Skeletal muscle satellite cell (primary cell): ENCODE data around the gene IQGAP2.

Source experiments
- H3K27me3 ChIP-seq: 2 replicates; pipeline ENCODE4 v1.7.0; 2013; ENCODE audit warnings: low read length; ENCODE audit not compliant: control insufficient read depth, insufficient read depth
- H3K36me3 ChIP-seq: 2 replicates; pipeline ENCODE4 v1.7.0; 2013; ENCODE audit warnings: mild to moderate bottlenecking, control low read depth, low read length; ENCODE audit not compliant: insufficient read depth
- H3K4me1 ChIP-seq: 2 replicates; pipeline ENCODE4 v1.7.0; 2013; ENCODE audit warnings: low read length; ENCODE audit not compliant: control insufficient read depth, insufficient read depth
- H3K4me2 ChIP-seq: 2 replicates; pipeline ENCODE4 v1.7.0; 2013; ENCODE audit warnings: mild to moderate bottlenecking, low read length
- H3K4me3 ChIP-seq: 2 replicates; pipeline ENCODE4 v1.7.0; 2013; ENCODE audit warnings: low read length
- H3K9ac ChIP-seq: 2 replicates; pipeline ENCODE4 v1.7.0; 2013; ENCODE audit warnings: mild to moderate bottlenecking, low read depth, low read length, moderate library complexity
- H3K9me3 ChIP-seq: replicated peaks from 2 replicates; pipeline ENCODE4 v1.7.0; 2013; ENCODE audit warnings: mild to moderate bottlenecking, control low read depth, low read length

Gene IQGAP2

GRCh38 chr5:76612942-76613341 is 209.9 kb downstream of the IQGAP2 start:
- Histone ChIP-seq H3K4me1 (peaks cover 34% of the 10 kb centered on the region), H3K9me3 (no peaks in the 10 kb centered on the region), H3K27me3 (no peaks in the 10 kb centered on the region), H3K4me3 (no peak overlapping the region), H3K9ac (no peak overlapping the region), H3K4me2 (no peak overlapping the region), H3K36me3 (peaks cover 7% of the 10 kb centered on the region)

- H3K4me3 ChIP-seq = no peak overlapping the region
- peaks cover 7% of the 10 kb centered on the region for H3K36me3 ChIP-seq
- H3K27me3 ChIP-seq = no peaks in the 10 kb centered on the region
- H3K9ac ChIP-seq = peak overlapping the region; percentile 14
- H3K9me3 ChIP-seq = no peaks in the 10 kb centered on the region
- H3K4me2 ChIP-seq = peak overlapping the region; percentile 11
- H3K4me1 ChIP-seq = peaks cover 35% of the 10 kb centered on the region
Measured at GRCh38 chr5:76615759-76616158, 212.7 kb downstream of the IQGAP2 start.

GRCh38 chr5:76616206-76616605 is 213.1 kb downstream of the IQGAP2 start:
- H3K27me3 ChIP-seq = no peaks in the 10 kb centered on the region
- H3K4me1 ChIP-seq = peaks cover 35% of the 10 kb centered on the region
- H3K4me2 ChIP-seq = no peak overlapping the region
- peaks cover 7% of the 10 kb centered on the region for H3K36me3 ChIP-seq
- H3K9me3 ChIP-seq = no peaks in the 10 kb centered on the region
- peak overlapping the region; percentile 47 for H3K9ac ChIP-seq
- no peak overlapping the region for H3K4me3 ChIP-seq

DNA sequence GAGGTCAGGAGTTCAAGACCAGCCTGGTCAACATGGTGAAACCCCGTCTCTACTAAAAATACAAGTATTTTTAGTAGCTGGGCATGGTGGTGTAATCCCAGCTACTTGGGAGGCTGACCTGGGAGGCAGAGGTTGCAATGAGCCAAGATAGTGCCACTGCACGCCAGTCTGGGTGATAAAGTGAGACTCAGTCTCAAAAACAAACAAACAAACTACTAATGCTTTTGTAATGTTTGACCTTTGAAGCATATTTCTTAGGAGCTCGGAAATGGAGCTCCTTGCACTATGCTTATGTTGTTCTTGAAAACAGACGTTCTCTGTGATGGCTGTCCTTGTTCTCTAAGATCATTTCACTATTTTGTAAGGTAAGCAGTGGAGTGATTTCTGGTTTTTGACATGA is 214.1 kb downstream of the IQGAP2 start:
- Histone ChIP-seq H3K9ac (peak overlapping the region; percentile 47), H3K4me1 (peaks cover 40% of the 10 kb centered on the region), H3K27me3 (no peaks in the 10 kb centered on the region), H3K4me2 (peak overlapping the region; percentile 40), H3K36me3 (peaks cover 7% of the 10 kb centered on the region), H3K4me3 (peak overlapping the region; percentile 23), H3K9me3 (no peaks in the 10 kb centered on the region)

GRCh38 chr5:76617675-76618074 is 214.6 kb downstream of the IQGAP2 start:
- Histone ChIP-seq H3K4me2 (peak overlapping the region; percentile 40), H3K9ac (peak overlapping the region; percentile 47), H3K27me3 (no peaks in the 10 kb centered on the region), H3K4me1 (peaks cover 42% of the 10 kb centered on the region), H3K36me3 (peaks cover 7% of the 10 kb centered on the region), H3K4me3 (no peak overlapping the region), H3K9me3 (no peaks in the 10 kb centered on the region)

GRCh38 chr5:76620166-76620565 is 217.1 kb downstream of the IQGAP2 start:
- no peak overlapping the region for H3K9ac ChIP-seq
- no peaks in the 10 kb centered on the region for H3K27me3 ChIP-seq
- no peak overlapping the region for H3K4me3 ChIP-seq
- H3K36me3 ChIP-seq = peaks cover 7% of the 10 kb centered on the region
- H3K9me3 ChIP-seq = no peaks in the 10 kb centered on the region
- H3K4me1 ChIP-seq = peaks cover 42% of the 10 kb centered on the region
- no peak overlapping the region for H3K4me2 ChIP-seq

DNA sequence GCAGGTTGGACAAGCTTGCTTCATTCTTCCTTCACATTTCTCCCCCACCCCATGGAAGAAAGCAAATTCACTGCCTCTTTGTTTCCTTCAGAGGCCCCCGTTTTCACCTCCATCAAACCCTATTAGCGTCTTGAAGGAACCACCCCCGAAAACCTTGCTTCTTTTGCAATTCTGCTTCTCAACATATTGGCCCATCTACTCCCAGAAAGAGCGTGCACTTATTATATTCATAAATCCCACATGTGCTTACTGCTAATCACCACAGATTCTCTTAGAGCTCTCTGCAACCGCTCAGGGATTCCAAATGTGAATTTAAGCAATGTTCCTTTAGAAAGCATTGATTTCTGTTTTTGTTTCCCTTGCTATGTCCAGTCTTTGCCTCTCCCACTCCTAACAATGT is 219.0 kb downstream of the IQGAP2 start:
- H3K4me1 ChIP-seq = peaks cover 23% of the 10 kb centered on the region
- H3K9ac ChIP-seq = peak overlapping the region; percentile 56
- peak overlapping the region; percentile 74 for H3K4me2 ChIP-seq
- H3K4me3 ChIP-seq = peak overlapping the region; percentile 61
- no peaks in the 10 kb centered on the region for H3K36me3 ChIP-seq
- H3K27me3 ChIP-seq = no peaks in the 10 kb centered on the region
- H3K9me3 ChIP-seq = no peaks in the 10 kb centered on the region

DNA sequence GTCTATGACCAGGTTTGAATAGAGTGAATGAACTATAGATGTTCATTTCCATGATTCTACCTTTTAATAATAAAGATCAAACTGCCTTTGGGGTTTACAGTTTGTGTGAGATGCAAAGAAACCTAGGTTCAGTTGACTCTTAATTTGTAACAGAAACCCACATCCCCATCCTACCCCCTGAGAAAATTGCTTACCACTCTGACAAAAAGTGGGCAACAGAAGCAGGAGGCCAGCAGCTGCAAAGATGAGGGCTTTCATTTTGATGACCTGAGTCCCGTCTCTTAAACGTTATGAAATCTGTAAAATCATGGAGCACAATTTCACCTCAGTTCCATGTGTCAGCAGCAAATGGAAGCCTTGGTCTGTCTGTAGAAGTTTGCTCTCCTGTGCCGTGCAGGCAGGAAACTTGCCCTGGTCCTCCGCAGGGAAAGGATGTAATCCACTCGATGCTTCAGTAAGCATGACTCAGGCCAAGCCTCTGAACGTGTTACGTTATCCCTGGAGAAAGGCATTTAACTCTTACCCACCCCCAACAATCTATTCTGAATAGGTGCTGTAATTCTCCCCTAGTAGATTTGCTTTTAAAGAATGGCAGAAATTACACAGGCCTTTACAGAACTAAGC is 220.0 kb downstream of the IQGAP2 start, which contains the start of gene F2RL2:
F2RL2 (minus strand) TSS at position 431 of the 624 bp plus-strand sequence; CDS start at position 258, 173 bp downstream.
- Histone ChIP-seq H3K27me3 (no peaks in the 10 kb centered on the region), H3K9me3 (no peaks in the 10 kb centered on the region), H3K9ac (peak within 1 kb of the TSS; percentile 56), H3K36me3 (no peaks in the 10 kb centered on the region), H3K4me2 (peak within 1 kb of the TSS; percentile 74), H3K4me3 (peak within 1 kb of the TSS; percentile 61), H3K4me1 (peaks cover 14% of the 10 kb centered on the region)

DNA sequence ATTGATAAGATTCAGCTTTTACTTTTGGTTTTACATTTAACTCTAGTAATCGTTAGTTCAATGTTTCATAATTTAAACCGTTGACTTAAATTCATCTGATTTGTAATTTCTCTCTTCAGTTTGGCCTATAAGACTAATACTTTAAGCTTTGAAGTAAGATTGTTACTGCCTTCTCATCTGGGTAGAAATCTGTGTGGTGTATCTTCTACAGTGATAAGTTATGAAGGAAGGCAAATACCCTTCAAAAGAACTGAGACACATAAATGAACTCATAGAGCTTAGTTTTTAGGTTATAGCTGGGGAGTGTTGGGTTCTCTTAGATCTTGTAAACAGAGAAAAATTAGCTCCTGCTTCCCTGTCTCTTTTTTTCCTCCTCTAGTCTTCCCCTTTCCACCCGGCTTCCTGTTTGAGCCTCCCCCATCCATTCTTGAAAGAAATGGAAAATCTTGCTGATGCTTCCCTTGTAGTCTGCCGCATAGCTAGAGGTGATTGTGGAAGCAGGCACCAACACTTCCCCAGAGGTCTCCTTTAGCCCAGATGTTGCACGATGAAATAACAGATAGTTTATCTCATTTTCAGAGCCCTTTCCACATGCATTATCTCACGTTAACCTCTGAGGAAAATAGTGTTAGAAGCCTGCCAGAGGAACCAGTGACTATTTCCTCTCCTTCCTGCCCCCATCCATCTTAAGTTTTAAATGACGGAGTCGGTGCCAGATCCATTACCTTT is 222.2 kb downstream of the IQGAP2 start:
- H3K4me2 ChIP-seq = no peak overlapping the region
- peaks cover 10% of the 10 kb centered on the region for H3K4me1 ChIP-seq
- no peak overlapping the region for H3K9ac ChIP-seq

DNA sequence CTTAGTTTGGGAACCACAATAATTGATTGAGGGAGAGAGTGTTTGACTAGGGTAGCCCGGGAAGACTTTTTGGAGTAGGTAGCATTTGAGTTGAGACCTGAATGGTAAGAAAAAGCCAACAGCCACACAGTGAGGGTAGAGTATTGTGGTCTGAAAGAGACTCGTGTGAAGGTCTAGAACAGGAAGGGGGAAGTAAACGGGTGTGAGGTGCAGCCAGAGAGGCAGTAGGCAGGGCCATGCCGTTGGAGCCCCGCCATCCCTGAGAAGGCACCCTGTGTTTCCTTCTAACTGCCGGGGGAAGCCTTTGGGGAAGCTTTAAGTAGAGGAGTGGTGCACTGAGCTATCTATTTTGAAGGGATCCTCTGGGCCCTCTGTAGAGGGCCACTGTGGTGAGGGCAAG is 223.7 kb downstream of the IQGAP2 start:
- Histone ChIP-seq H3K4me1 (peaks cover 10% of the 10 kb centered on the region), H3K4me3 (no peak overlapping the region), H3K9ac (no peak overlapping the region), H3K36me3 (no peaks in the 10 kb centered on the region), H3K4me2 (no peak overlapping the region), H3K27me3 (no peaks in the 10 kb centered on the region), H3K9me3 (no peaks in the 10 kb centered on the region)

More for the DNA sequence above, 222.2 kb downstream of the IQGAP2 start:
- no peaks in the 10 kb centered on the region for H3K36me3 ChIP-seq
- H3K27me3 ChIP-seq = no peaks in the 10 kb centered on the region
- H3K9me3 ChIP-seq = no peaks in the 10 kb centered on the region
- no peak overlapping the region for H3K4me3 ChIP-seq

DNA sequence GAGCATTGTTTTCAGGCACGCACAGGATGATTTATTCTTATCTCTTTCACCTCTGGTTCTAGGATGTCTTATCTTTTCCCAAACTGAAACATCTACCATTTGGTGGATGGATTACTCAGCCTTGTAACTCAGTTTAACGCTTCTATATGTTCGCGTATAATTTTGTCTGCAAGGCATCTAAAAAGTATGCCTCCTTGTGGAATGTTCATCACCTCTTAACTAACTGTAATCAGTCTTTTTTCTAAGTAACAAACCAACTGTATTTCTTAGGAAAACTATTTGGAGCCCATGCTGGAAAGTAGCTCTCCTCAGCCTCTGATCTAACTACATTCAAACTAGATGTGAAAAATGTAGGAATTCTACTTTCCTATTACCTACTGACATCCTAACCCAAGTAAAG is 231.6 kb downstream of the IQGAP2 start:
- Histone ChIP-seq H3K4me1 (peaks cover 3% of the 10 kb centered on the region), H3K9ac (no peak overlapping the region), H3K36me3 (no peaks in the 10 kb centered on the region), H3K4me3 (no peak overlapping the region), H3K27me3 (no peaks in the 10 kb centered on the region), H3K4me2 (no peak overlapping the region), H3K9me3 (no peaks in the 10 kb centered on the region)

GRCh38 chr5:76637490-76637889 is 234.4 kb downstream of the IQGAP2 start:
- no peak overlapping the region for H3K4me3 ChIP-seq
- H3K27me3 ChIP-seq = no peaks in the 10 kb centered on the region
- no peaks in the 10 kb centered on the region for H3K9me3 ChIP-seq
- H3K9ac ChIP-seq = no peak overlapping the region
- H3K36me3 ChIP-seq = no peaks in the 10 kb centered on the region
- H3K4me2 ChIP-seq = no peak overlapping the region
- H3K4me1 ChIP-seq = peaks cover 11% of the 10 kb centered on the region
